Smooth muscle cell (in vitro differentiated cells): ENCODE measurements around the gene LUZP1. TPM values are rescaled to one million over a fixed set of nuclear protein-coding genes. Genes with fewer than 3 reads are reported as not detected.

Experiments
- DNase-seq: peaks from one replicate; lab custom pipeline; 2025; ENCODE audit not compliant: unreplicated experiment; lab: John Stamatoyannopoulos, UW
- H2AFZ ChIP-seq: fragments of 200-600 bp; sonication (generic); 2 replicates; pipeline ENCODE4 v1.6.0; 2016; ENCODE audit warnings: antibody characterized with exemption, low read depth, mild to moderate bottlenecking
- H3F3A ChIP-seq: fragments of 200-600 bp; sonication (generic); 2 replicates; pipeline ENCODE4 v1.6.0; 2017; ENCODE audit warnings: antibody characterized with exemption, low read depth
- H3K27ac ChIP-seq: fragments of 200-600 bp; sonication (generic); 2 replicates; pipeline ENCODE4 v1.5.1; 2016; ENCODE audit warnings: low read depth, mild to moderate bottlenecking
- H3K27me3 ChIP-seq: fragments of 200-600 bp; sonication (generic); 2 replicates; pipeline ENCODE4 v1.6.1; 2016; ENCODE audit warnings: low read depth, mild to moderate bottlenecking
- H3K36me3 ChIP-seq: fragments of 200-600 bp; sonication (generic); 2 replicates; pipeline ENCODE4 v1.5.1; 2016; ENCODE audit warnings: low read depth
- H3K4me1 ChIP-seq: fragments of 200-600 bp; sonication (generic); 2 replicates; pipeline ENCODE4 v1.5.1; 2016; ENCODE audit warnings: low read depth
- H3K4me2 ChIP-seq: fragments of 200-600 bp; sonication (generic); 2 replicates; pipeline ENCODE4 v1.6.0; 2016; ENCODE audit warnings: mild to moderate bottlenecking
- H3K4me3 ChIP-seq: fragments of 200-600 bp; sonication (generic); 2 replicates; pipeline ENCODE4 v1.5.1; 2016; ENCODE audit warnings: mild to moderate bottlenecking
- H3K79me2 ChIP-seq: fragments of 200-600 bp; sonication (generic); 2 replicates; pipeline ENCODE4 v1.6.0; 2016; ENCODE audit warnings: low read depth, mild to moderate bottlenecking
- H3K9ac ChIP-seq: fragments of 200-600 bp; sonication (generic); 2 replicates; pipeline ENCODE4 v1.6.0; 2016; ENCODE audit warnings: low read depth
- H3K9me3 ChIP-seq: fragments of 200-600 bp; sonication (generic); replicated peaks from 2 replicates; pipeline ENCODE4 v1.5.1; 2016; ENCODE audit warnings: low read depth
- H4K20me1 ChIP-seq: fragments of 200-600 bp; sonication (generic); 2 replicates; pipeline ENCODE4 v1.6.0; 2016; ENCODE audit warnings: low read depth
- WGBS: methylation state at CpG from one replicate; pipeline ENCODE4 v1.1.7; 2016; ENCODE audit warnings: low lambda C conversion rate; 5-methylcytosine and 5-hydroxymethylcytosine counted together
- polyA plus RNA-seq: library from polyadenylated mRNA; unstranded; fragments of >200 nt; fragmentation: Nextera tagmentation; extraction: Ambion mirVana; gene quantifications from 2 replicates; pipeline ENCODE4 v1.2.1, GENCODE V29; 2016
- total RNA-seq: library from RNA; depleted of rRNA; stranded (reverse); fragments of >200 nt; gene quantifications from 2 replicates; pipeline ENCODE4 v1.2.3, GENCODE V29; 2014
- TF ChIP-seq, protein P1 (sequence below): fragments of 200-600 bp; sonication (generic); IDR thresholded peaks from 2 replicates; pipeline ENCODE4 v1.5.1; 2017; ENCODE audit warnings: borderline replicate concordance, mild to moderate bottlenecking, antibody characterized with exemption; ENCODE audit not compliant: insufficient read depth, poor library complexity, severe bottlenecking

Gene LUZP1
- total and polyA plus RNA-seq, 2 experiments from 2014 or later = 29.2 to 39.2 TPM

DNA sequence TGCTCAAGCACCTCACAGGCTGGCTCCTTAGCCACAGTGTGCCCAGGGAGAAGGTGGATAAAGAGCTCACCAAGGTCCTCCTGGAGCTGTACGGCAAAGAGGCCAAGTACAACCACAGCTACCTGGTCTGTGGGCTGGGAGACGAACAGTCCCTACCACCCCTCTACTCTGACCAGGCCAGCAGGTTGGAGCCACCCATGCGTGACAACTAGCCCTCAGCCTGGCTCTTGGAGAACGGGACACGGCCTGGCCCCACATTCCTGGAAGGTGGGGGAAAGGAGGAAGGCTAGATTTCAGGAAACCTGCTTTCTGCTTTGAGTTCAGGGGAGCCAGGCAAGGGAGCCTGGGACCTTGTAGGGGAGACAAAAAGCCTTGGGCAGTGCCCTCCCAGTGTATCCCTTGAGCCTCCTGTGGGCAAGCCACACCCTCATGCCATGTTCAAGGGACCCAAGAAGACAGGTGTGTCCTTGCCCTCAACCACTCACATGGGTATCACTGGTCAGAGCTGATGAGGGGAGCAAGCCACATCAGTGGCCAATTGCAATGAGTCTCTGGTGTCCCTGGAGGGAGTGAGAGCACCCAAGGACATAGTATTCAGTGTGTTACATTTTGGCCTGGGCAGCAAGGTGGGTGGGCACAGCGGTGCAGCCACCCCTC, 27.6 kb downstream of the LUZP1 start:
- no peak overlapping the region for H3K4me3 ChIP-seq
- no peak for DNase-seq
- H2AFZ ChIP-seq = no peak overlapping the region
- H3K27ac ChIP-seq = no peak overlapping the region
- no peaks in the 10 kb centered on the region for H3K27me3 ChIP-seq
- no peak overlapping the region for H3K9ac ChIP-seq
- no peaks in the 10 kb centered on the region for H3F3A ChIP-seq
- TF ChIP-seq, protein P1, sequence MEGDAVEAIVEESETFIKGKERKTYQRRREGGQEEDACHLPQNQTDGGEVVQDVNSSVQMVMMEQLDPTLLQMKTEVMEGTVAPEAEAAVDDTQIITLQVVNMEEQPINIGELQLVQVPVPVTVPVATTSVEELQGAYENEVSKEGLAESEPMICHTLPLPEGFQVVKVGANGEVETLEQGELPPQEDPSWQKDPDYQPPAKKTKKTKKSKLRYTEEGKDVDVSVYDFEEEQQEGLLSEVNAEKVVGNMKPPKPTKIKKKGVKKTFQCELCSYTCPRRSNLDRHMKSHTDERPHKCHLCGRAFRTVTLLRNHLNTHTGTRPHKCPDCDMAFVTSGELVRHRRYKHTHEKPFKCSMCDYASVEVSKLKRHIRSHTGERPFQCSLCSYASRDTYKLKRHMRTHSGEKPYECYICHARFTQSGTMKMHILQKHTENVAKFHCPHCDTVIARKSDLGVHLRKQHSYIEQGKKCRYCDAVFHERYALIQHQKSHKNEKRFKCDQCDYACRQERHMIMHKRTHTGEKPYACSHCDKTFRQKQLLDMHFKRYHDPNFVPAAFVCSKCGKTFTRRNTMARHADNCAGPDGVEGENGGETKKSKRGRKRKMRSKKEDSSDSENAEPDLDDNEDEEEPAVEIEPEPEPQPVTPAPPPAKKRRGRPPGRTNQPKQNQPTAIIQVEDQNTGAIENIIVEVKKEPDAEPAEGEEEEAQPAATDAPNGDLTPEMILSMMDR = no peak
- peaks cover 99% of the 10 kb centered on the region for H3K79me2 ChIP-seq
- H3K4me1 ChIP-seq = no peaks in the 10 kb centered on the region
- H4K20me1 ChIP-seq = peaks cover 99% of the 10 kb centered on the region
- H3K4me2 ChIP-seq = no peak overlapping the region
- no peaks in the 10 kb centered on the region for H3K9me3 ChIP-seq
- no peaks in the 10 kb centered on the region for H3K36me3 ChIP-seq
- WGBS = 100% methylated on average over 6 of the region's 6 CpGs

DNA sequence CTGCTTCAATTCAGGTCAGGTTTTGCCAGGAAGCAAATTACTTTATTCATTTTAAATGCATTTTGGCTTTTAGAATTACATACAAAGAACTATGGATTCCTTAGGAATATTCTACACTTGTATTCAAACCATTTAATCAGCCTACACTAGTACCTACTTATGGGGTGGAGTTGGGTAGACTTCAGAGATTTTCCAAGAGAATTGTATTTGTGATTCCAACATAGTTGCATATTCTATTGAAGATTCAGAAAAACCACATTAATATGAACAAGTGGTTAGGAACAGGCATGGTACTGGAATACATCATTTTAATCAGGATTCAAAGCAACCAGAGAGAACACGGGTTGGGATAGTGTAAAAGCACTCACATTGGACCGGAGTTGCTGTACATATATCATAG, 33.4 kb downstream of the LUZP1 start:
- Histone ChIP-seq H3K4me3 (no peak overlapping the region), H3K27me3 (no peaks in the 10 kb centered on the region), H3K4me1 (no peaks in the 10 kb centered on the region), H3F3A (no peaks in the 10 kb centered on the region), H3K4me2 (no peak overlapping the region), H3K27ac (no peak overlapping the region), H3K79me2 (peaks cover 99% of the 10 kb centered on the region), H4K20me1 (peaks cover 99% of the 10 kb centered on the region), H3K9ac (no peak overlapping the region), H3K36me3 (no peaks in the 10 kb centered on the region), H2AFZ (no peak overlapping the region), H3K9me3 (no peaks in the 10 kb centered on the region)
- 93% methylated on average over 2 of the region's 2 CpGs for WGBS
- DNase-seq = no peak
- TF ChIP-seq, protein P1 = no peak

DNA sequence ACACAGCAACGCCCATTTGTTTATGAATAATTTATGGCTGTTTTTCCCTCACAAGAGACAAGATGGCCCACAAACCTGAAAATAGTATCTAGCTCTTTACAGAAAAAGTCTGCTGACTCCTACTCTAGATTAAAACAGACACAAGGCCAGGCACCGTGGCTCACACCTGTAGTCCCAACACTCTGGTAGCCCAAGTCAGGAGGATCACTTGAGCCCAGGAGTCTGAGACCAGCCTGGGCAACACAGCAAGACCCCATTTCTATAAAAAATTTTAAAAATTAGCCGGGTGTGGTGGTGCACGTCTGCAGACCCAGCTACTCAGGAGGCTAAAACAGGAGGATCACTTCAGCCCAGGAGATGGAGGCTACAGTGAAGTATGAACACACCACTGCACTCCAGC, 34.6 kb downstream of the LUZP1 start:
- H3K9me3 ChIP-seq = no peaks in the 10 kb centered on the region
- peaks cover 3% of the 10 kb centered on the region for H3K4me1 ChIP-seq
- H3K27me3 ChIP-seq = no peaks in the 10 kb centered on the region
- H3K79me2 ChIP-seq = peaks cover 99% of the 10 kb centered on the region
- WGBS = 94% methylated on average over 4 of the region's 4 CpGs
- no peak overlapping the region for H3K27ac ChIP-seq
- no peaks in the 10 kb centered on the region for H3K36me3 ChIP-seq
- no peak overlapping the region for H3K4me3 ChIP-seq
- H3F3A ChIP-seq = no peaks in the 10 kb centered on the region
- no peak overlapping the region for H3K4me2 ChIP-seq
- no peak for DNase-seq
- H4K20me1 ChIP-seq = peaks cover 99% of the 10 kb centered on the region
- no peak overlapping the region for H2AFZ ChIP-seq
- TF ChIP-seq, protein P1 = no peak
- H3K9ac ChIP-seq = no peak overlapping the region

DNA sequence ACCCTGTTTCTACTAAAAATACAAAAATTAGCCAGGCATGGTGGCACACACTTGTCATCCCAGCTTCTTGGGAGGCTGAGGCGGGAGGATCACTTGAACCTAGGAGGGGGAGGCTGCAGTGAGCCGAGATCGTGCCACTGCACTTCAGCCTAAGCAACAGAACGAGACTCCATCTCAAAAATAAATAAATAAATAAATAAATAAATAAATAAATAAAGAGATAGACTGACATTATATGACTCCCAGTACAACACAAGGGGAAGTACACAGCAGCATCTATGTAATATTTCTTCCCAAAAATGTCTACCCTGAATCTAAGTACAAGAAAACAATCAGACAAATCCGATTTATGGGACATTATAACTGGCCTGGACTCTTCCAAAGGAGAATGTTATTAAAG, 35.1 kb downstream of the LUZP1 start:
- TF ChIP-seq, protein P1 = no peak
- H3K9ac ChIP-seq = no peak overlapping the region
- H3K9me3 ChIP-seq = no peaks in the 10 kb centered on the region
- H3K27ac ChIP-seq = no peak overlapping the region
- H3F3A ChIP-seq = no peaks in the 10 kb centered on the region
- no peaks in the 10 kb centered on the region for H3K27me3 ChIP-seq
- no peak overlapping the region for H2AFZ ChIP-seq
- H3K36me3 ChIP-seq = no peaks in the 10 kb centered on the region
- peaks cover 100% of the 10 kb centered on the region for H3K79me2 ChIP-seq
- no peak overlapping the region for H3K4me3 ChIP-seq
- no peak overlapping the region for H3K4me2 ChIP-seq
- peaks cover 100% of the 10 kb centered on the region for H4K20me1 ChIP-seq
- peaks cover 3% of the 10 kb centered on the region for H3K4me1 ChIP-seq
- DNase-seq = no peak
- 96% methylated on average over 5 of the region's 5 CpGs for WGBS
